NOMO-1 treated with DMSO at 0.1 percent for 48 hours (cell line): Measurements from ENCODE around the gene SULF2.

Experiments used
- DNase-seq: peaks from one replicate; lab custom pipeline; 2025; ENCODE audit not compliant: unreplicated experiment; lab: John Stamatoyannopoulos, UW

Gene SULF2

GRCh38 chr20:47669927-47670890, 115.1 kb downstream of the SULF2 start:
- DNase-seq: no peak

DNA sequence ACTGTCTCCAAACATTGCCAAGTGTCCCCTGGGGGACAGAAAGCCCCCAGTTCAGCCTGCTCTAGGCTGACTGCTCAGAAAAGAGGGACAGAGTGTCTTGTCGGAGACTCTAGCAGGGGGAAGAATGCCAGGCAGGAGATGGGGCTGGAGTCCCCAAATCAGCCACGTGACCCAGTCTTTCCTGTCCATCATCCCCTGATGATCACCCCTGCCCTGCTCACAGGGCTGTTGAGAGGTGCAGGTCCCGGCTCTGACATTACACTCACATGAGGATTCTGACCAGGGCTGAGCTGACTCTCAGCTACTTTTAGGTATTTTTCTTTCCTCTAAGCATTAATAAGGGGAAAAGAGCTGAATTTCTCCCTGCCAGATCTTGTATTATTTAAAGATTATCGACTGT, 115.8 kb downstream of the SULF2 start:
- DNase-seq: no peak

DNA sequence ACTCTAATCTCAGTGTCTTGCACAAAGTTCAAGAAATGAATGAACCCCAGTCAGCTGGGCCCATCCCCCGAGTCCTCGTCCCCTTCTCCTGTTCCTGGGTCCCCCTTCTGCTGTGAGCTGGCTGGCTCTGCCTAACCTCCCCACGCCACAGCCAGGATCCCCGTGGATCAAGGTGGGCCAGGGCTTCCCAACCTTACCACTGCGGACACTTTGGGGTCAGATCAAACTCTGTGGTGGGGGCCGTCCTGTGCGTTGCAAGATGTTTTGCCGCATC, 116.2 kb downstream of the SULF2 start:
- DNase-seq: no peak

DNA sequence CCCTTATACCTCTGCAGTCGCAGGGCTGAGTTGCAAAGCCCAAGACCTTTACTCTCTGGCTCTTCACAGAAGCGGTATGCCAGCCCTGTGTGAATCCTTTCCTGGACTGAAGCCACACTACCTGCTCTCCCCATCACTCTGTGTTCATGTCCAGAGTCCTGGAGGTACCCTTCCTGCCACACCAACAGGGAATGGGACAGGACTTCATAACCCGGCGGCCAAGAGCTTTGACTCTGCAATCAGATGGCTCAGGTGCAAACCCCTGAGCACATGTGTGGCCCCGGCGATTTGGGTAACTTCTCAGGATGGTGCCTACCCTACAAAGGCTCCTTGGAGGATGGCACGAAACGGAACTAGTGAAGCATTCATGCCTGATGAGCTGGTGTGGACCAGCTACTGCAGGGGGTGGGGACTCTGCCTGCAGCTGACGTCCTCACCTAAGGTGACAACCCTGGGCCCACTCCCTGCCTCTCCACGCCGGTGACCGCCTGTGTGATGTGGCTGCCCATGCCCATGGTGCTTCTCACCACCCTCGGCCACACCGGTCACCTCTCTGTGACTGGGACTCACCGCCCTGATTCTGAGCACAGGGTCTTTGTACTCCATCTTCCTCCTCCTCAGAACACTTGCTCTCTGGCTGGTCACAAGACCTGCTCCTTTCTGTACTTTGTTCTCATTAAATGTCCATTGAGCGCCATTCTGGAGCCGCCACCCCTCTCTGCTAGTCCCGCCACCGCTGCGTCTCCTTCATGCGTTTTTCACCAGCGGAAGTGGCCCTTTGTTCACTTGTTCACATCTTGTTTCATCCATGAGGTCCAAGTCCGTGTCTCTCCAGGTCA, 116.7 kb downstream of the SULF2 start:
- no peak for DNase-seq

GRCh38 chr20:47667531-47668312, 117.6 kb downstream of the SULF2 start:
- no peak for DNase-seq

GRCh38 chr20:47667086-47667485, 118.2 kb downstream of the SULF2 start:
- DNase-seq: no peak

- no peak for DNase-seq
Observed at GRCh38 chr20:47666304-47666703, 119.0 kb downstream of the SULF2 start.

- DNase-seq: no peak
Observed at GRCh38 chr20:47665221-47665991, 119.9 kb downstream of the SULF2 start.

DNA sequence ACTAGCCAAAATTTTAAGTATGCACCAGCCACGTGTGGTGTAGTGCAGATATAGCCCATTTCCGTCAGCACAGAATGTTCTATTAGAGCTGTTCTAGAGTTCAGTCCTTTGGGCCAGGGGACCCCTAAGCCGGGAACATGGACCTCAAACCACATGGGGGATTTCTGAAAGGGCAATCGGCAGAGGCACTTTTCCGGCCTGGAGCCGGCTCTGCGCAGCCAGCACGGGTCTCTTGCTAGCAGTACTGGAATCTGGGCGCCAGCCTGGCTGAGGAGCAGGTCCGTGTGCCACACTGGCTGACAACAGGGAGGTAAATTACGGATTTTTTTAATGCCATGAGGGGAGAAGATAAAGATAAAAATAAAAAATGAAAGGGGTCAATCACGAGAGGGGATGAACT, 120.5 kb downstream of the SULF2 start:
- DNase-seq: no peak

GRCh38 chr20:47664068-47664437, 121.2 kb downstream of the SULF2 start:
- no peak for DNase-seq

GRCh38 chr20:47663354-47664067, 121.8 kb downstream of the SULF2 start:
- DNase-seq: peak; percentile 48

DNA sequence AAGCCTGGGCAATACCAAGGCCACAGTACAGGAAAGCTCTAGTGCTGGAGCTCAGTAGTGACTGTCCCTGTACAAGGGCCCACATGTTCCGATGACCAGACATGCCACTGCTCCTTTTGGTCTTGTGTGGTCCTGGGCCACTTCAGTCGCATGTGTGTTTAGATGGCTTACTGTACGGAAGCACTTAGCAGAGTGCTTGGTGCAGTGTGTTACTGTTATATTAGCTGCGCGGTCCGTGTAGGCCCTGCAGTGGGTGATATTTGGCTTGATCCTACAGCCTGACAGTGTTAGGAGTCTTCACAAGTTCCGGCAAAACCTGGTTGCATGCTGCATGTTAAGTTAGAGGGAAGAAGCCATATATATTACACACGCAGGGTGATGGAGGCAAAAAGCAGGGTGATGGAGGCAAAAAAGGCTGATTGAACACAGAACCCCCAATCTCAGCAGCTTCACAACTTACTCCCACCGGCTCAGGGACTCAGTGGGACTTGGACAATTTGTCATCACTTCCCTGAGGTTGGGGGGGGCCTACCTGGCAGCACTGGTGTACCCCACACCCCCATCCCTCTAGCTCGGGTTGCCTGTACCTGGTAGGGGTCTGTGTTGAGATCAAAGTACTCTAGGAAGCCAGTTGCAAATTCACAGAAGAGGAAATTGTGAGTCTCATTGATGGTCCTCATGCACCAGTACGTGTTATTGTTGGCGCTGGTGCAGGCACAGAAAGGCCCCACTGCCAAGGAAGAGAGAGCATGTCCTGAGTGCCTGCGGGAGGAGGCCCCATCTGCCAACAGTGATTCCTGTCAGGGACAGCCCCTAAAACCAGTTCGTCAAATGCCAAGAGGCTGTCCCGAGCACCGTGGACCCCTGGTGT, 122.6 kb downstream of the SULF2 start:
- no peak for DNase-seq

DNA sequence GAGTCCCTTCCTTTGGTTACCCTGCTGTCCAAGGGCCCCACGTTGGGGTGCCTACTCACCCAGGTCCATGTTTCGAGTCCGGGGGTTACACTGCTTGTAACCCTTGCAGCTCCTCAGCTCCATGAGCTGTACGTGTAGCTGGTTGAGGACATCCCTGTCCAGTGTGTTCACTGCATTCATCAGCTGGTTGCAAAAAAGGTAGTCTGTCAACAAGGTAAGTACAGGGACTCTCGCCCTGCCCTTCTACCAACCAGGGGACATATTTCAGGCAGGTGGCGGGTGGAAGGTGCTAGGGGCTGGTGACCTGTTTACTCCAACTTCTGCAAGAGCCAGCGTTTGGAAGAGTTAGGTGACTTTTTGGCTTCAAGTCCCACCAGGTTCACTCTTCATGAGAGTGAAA, 123.6 kb downstream of the SULF2 start:
- no peak for DNase-seq

DNA sequence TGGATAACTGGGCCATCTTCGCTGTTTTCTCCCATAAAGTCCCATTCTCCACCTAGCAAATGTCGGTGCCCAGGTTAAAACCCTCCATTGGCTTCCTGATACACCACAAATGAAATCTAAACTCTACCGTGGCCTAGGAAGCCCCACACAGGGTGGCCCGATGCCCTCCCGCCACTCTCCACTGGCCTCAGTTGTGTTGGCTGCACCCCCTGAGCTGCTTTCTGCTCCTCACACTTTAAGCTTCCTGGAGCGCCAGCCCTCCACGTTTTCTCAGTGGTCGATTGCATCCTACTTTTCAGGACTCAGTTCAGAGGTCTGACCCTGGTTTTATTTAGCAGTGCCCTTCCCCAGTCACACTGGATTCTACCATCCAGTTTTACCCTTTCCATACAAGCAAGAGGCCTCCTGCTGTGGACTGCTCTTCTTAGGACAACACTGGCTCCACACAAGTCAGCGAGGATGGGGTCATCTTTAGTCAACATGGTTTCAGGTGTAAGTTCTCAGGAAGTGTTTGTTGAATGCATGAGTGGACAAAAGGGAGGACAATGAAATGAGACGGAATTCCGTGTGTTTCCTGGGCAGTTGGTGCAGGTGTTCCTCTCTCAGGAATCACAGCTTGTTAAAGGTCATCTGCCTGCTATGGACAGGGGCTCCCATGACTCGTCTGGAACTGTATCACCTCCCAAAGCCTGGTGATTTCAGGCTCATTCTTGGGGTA, 124.1 kb downstream of the SULF2 start:
- DNase-seq: no peak

- DNase-seq: no peak
Observed at GRCh38 chr20:47660602-47660905, 124.7 kb downstream of the SULF2 start.

GRCh38 chr20:47659904-47660601, 125.2 kb downstream of the SULF2 start:
- no peak for DNase-seq

- peak; percentile 95 for DNase-seq
Observed at GRCh38 chr20:47656318-47656717, 129.0 kb downstream of the SULF2 start.

- DNase-seq: no peak
Observed at GRCh38 chr20:47655635-47656034, 129.6 kb downstream of the SULF2 start.
